ENCODE results near the gene RGS12.

GRCh38 chr4:3248178-3248480 lies 44.7 kb upstream of the RGS12 start:
- TF ChIP-seq POLR2A (IDR thresholded peaks at IDR 0.05), result no peak
- TF ChIP-seq CTCF (IDR thresholded peaks at IDR 0.05 in 4 of 5, conservative IDR thresholded peaks at IDR 0.05 in 1 of 5), result no peak

All from gastrocnemius medialis (tissue), 4 donors.